Measurements from ENCODE around the gene OR9Q1. TPM values are rescaled to one million over a fixed set of nuclear protein-coding genes. Genes with fewer than 3 reads are reported as not detected.

OR9Q1 gene
- total RNA-seq, 5 donors from 2014 or later (not counting 1 experiment from before 2014, with no cell fraction given) = not detected

DNA sequence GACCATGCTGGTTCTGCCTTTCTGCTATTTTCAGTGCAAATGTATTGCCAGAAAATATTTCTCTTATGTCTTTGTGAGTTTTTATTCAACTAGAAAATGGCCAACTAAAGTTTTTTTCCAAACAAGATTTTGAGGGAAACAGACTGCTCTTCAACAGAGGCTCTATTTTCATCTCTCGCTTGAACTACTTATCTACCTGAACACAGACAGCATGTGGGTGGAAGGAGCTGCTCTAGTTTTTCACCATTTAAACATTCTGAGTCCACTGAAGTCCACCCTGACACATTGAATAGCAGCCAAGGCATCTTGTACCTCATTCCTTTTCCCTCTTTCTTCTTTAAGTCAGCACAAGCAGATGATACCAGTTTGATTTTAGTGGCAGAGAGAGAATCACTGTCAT lies 111.5 kb downstream of the OR9Q1 start:
- no peaks in the 10 kb centered on the region for H3K27me3 Mint-ChIP-seq
- no peaks in the 10 kb centered on the region for H3K36me3 Mint-ChIP-seq
- no CpG with 5 or more reads among the region's 1 CpG for WGBS (ENCODE audit: insufficient coverage)
- no peaks in the 10 kb centered on the region for H3K9me3 Mint-ChIP-seq
- DNase-seq = no peak
- POLR2A ChIA-PET = no interaction called here
- H3K4me3 Mint-ChIP-seq = no peak overlapping the region
- H3K27ac Mint-ChIP-seq = no peak overlapping the region
- H3K4me1 ChIP-seq (ENCODE audit: control insufficient read depth in 1 of 2, extremely low read depth in 1 of 2, insufficient read depth in 2 of 2, low read length in 2 of 2) = no peaks in the 10 kb centered on the region
- H3K4me3 ChIP-seq (ENCODE audit: control insufficient read depth in 1 of 2, extremely low read depth in 1 of 2, low read length in 1 of 2) = no peak overlapping the region
- no peaks in the 10 kb centered on the region for H3K4me1 Mint-ChIP-seq
- H3K27me3 ChIP-seq (replicated peaks in 1 of 2; ENCODE audit: control insufficient read depth in 2 of 2, extremely low read depth in 1 of 2, insufficient read depth in 2 of 2, low read length in 1 of 2) = no peaks in the 10 kb centered on the region
- no peak for ATAC-seq (replicated peaks in 1 of 4)
- CTCF ChIA-PET = no interaction called here
- H3K27ac ChIP-seq (ENCODE audit: low read length) = no peak overlapping the region
- no peaks in the 10 kb centered on the region for H3K36me3 ChIP-seq (ENCODE audit: control insufficient read depth in 2 of 2, extremely low read depth in 1 of 2, insufficient read depth in 1 of 2, low read length in 1 of 2)
- H3K9me3 ChIP-seq = no peaks in the 10 kb centered on the region

GRCh38 chr11:58142761-58143160 lies 119.1 kb downstream of the OR9Q1 start:
- ChIA-PET CTCF (no interaction called here), POLR2A (no interaction called here)
- Histone ChIP-seq H3K27ac (ENCODE audit: low read length) (no peak overlapping the region), H3K4me1 (ENCODE audit: control insufficient read depth in 1 of 2, extremely low read depth in 1 of 2, insufficient read depth in 2 of 2, low read length in 2 of 2) (no peaks in the 10 kb centered on the region), H3K4me3 (ENCODE audit: control insufficient read depth in 1 of 2, extremely low read depth in 1 of 2, low read length in 1 of 2) (no peak overlapping the region), H3K9me3 (no peaks in the 10 kb centered on the region), H3K27me3 (replicated peaks in 1 of 2; ENCODE audit: control insufficient read depth in 2 of 2, extremely low read depth in 1 of 2, insufficient read depth in 2 of 2, low read length in 1 of 2) (no peaks in the 10 kb centered on the region), H3K36me3 (ENCODE audit: control insufficient read depth in 2 of 2, extremely low read depth in 1 of 2, insufficient read depth in 1 of 2, low read length in 1 of 2) (no peaks in the 10 kb centered on the region)
- DNase-seq (no peak), ATAC-seq (replicated peaks in 1 of 4) (no peak)
- Mint-ChIP-seq H3K4me3 (no peak overlapping the region), H3K36me3 (no peaks in the 10 kb centered on the region), H3K9me3 (no peaks in the 10 kb centered on the region), H3K27me3 (peaks cover 0 to 25% of the 10 kb centered on the region in 2 donors), H3K27ac (no peak overlapping the region), H3K4me1 (no peaks in the 10 kb centered on the region)
- 80% methylated on average over 1 of the region's 1 CpG for WGBS (ENCODE audit: insufficient coverage)

DNA sequence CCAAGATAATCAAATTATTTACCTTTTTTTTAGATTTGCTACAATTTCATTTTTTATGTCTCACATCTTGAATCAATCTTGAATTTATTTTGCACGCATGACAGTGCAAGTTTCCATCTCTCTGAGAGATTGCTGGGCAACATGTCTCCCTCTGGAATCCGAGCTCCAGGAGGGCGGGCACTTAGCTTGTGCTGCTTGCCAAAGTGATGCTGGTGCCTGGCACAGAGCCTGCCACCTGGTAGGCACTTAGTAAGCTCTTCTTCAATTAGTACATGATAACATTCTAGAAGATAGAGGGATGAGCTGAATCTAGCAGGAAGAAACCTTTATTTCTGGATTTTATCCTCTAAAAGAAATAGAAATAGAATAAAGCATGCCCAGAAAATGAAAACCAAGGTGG lies 129.1 kb downstream of the OR9Q1 start:
- Histone ChIP-seq H3K27ac (ENCODE audit: low read length) (no peak overlapping the region), H3K9me3 (no peaks in the 10 kb centered on the region), H3K4me1 (ENCODE audit: control insufficient read depth in 1 of 2, extremely low read depth in 1 of 2, insufficient read depth in 2 of 2, low read length in 2 of 2) (no peaks in the 10 kb centered on the region), H3K36me3 (ENCODE audit: control insufficient read depth in 2 of 2, extremely low read depth in 1 of 2, insufficient read depth in 1 of 2, low read length in 1 of 2) (no peaks in the 10 kb centered on the region), H3K27me3 (replicated peaks in 1 of 2; ENCODE audit: control insufficient read depth in 2 of 2, extremely low read depth in 1 of 2, insufficient read depth in 2 of 2, low read length in 1 of 2) (peaks cover 3% of the 10 kb centered on the region in 2 experiments), H3K4me3 (ENCODE audit: control insufficient read depth in 1 of 2, extremely low read depth in 1 of 2, low read length in 1 of 2) (no peak overlapping the region)
- DNase-seq (no peak), ATAC-seq (replicated peaks in 1 of 4) (no peak)
- Mint-ChIP-seq H3K4me1 (no peaks in the 10 kb centered on the region), H3K9me3 (no peaks in the 10 kb centered on the region), H3K4me3 (no peak overlapping the region), H3K27me3 (peaks cover 12 to 27% of the 10 kb centered on the region in 2 donors), H3K36me3 (no peaks in the 10 kb centered on the region), H3K27ac (no peak overlapping the region)
- 52% methylated on average over 2 of the region's 3 CpGs for WGBS (ENCODE audit: insufficient coverage)
- CTCF ChIA-PET = no interaction called here
- POLR2A ChIA-PET = no interaction called here

DNA sequence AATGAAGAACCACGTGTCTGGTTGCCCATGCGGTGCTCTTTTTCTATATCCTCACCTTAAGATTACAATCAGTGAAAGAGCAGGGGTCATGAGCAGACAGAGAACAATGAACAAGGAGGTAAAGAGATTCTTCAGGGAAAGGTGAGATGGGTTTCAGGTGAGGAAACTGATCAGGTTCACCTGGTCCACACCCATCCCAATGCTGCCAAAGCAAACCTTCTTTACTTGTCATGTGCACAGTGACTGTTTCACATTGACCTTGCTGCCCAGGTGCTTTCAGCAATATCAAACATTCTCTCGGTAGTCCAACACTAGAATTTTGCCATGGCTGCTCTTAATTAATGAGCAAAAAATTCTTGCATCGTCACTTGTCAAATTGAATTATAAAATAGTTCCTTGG lies 140.7 kb downstream of the OR9Q1 start:
- Mint-ChIP-seq H3K4me1 (no peaks in the 10 kb centered on the region), H3K9me3 (peaks cover 0 to 2% (median 2%) of the 10 kb centered on the region in 3 donors), H3K4me3 (no peak overlapping the region), H3K36me3 (no peaks in the 10 kb centered on the region), H3K27ac (no peak overlapping the region), H3K27me3 (peaks cover 5 to 15% of the 10 kb centered on the region in 2 donors)
- H3K36me3 ChIP-seq (ENCODE audit: control insufficient read depth in 2 of 2, extremely low read depth in 1 of 2, insufficient read depth in 1 of 2, low read length in 1 of 2) = no peaks in the 10 kb centered on the region
- ATAC-seq (replicated peaks in 1 of 4) (no peak), DNase-seq (no peak)
- POLR2A ChIA-PET = no interaction called here
- H3K4me1 ChIP-seq (ENCODE audit: control insufficient read depth in 1 of 2, extremely low read depth in 1 of 2, insufficient read depth in 2 of 2, low read length in 2 of 2) = no peaks in the 10 kb centered on the region
- H3K27me3 ChIP-seq (replicated peaks in 1 of 2; ENCODE audit: control insufficient read depth in 2 of 2, extremely low read depth in 1 of 2, insufficient read depth in 2 of 2, low read length in 1 of 2) = no peaks in the 10 kb centered on the region
- CTCF ChIA-PET = interaction anchor here in 1 of 2 donors (0.6 kb wide), 1 partner anchor 75 kb away, joined by 5 read pairs; no protein-coding TSS in a partner anchor
- no peaks in the 10 kb centered on the region for H3K9me3 ChIP-seq
- H3K27ac ChIP-seq (ENCODE audit: low read length) = no peak overlapping the region
- H3K4me3 ChIP-seq (ENCODE audit: control insufficient read depth in 1 of 2, extremely low read depth in 1 of 2, low read length in 1 of 2) = no peak overlapping the region
- 95% methylated on average over 2 of the region's 4 CpGs for WGBS (ENCODE audit: insufficient coverage)

DNA sequence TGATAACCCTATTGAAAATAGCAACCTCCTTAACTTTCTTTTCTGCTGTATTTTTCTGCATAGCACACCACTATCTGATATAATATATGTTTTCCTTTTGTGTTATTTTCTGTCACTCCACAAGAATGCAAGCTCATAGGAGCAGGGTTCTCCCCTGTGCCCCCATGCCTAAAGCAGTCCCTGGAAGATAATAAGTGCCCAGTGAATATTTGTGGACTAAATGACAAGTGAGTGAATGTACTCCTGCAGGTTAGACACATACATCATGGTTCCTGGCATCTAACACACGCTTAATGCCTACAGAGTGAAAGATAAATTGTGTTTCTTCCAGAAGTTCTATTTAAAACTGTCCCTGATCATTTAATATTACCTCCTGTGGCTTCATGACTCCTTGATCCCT lies 141.3 kb downstream of the OR9Q1 start:
- Mint-ChIP-seq H3K4me1 (no peaks in the 10 kb centered on the region), H3K9me3 (no peaks in the 10 kb centered on the region), H3K27ac (no peak overlapping the region), H3K27me3 (peaks cover 5 to 15% of the 10 kb centered on the region in 2 donors), H3K36me3 (no peaks in the 10 kb centered on the region), H3K4me3 (no peak overlapping the region)
- no peak for ATAC-seq (replicated peaks in 1 of 4)
- Histone ChIP-seq H3K4me1 (ENCODE audit: control insufficient read depth in 1 of 2, extremely low read depth in 1 of 2, insufficient read depth in 2 of 2, low read length in 2 of 2) (no peaks in the 10 kb centered on the region), H3K9me3 (no peaks in the 10 kb centered on the region), H3K36me3 (ENCODE audit: control insufficient read depth in 2 of 2, extremely low read depth in 1 of 2, insufficient read depth in 1 of 2, low read length in 1 of 2) (no peaks in the 10 kb centered on the region), H3K27ac (ENCODE audit: low read length) (no peak overlapping the region), H3K4me3 (ENCODE audit: control insufficient read depth in 1 of 2, extremely low read depth in 1 of 2, low read length in 1 of 2) (no peak overlapping the region), H3K27me3 (replicated peaks in 1 of 2; ENCODE audit: control insufficient read depth in 2 of 2, extremely low read depth in 1 of 2, insufficient read depth in 2 of 2, low read length in 1 of 2) (no peaks in the 10 kb centered on the region)
- POLR2A ChIA-PET = no interaction called here
- no peak for DNase-seq
- CTCF ChIA-PET = no interaction called here
- WGBS (ENCODE audit: insufficient coverage) = no CpG with 5 or more reads among the region's 1 CpG

GRCh38 chr11:58165504-58166106 lies 141.9 kb downstream of the OR9Q1 start:
- 50% methylated on average over 1 of the region's 7 CpGs for WGBS (ENCODE audit: insufficient coverage)
- POLR2A ChIA-PET = no interaction called here
- H3K27ac Mint-ChIP-seq = no peak overlapping the region
- no peaks in the 10 kb centered on the region for H3K9me3 Mint-ChIP-seq
- DNase-seq (no peak), ATAC-seq (replicated peaks in 1 of 4) (no peak)
- CTCF ChIA-PET = no interaction called here
- H3K36me3 Mint-ChIP-seq = no peaks in the 10 kb centered on the region
- Histone ChIP-seq H3K9me3 (no peaks in the 10 kb centered on the region), H3K36me3 (ENCODE audit: control insufficient read depth in 2 of 2, extremely low read depth in 1 of 2, insufficient read depth in 1 of 2, low read length in 1 of 2) (no peaks in the 10 kb centered on the region), H3K4me3 (ENCODE audit: control insufficient read depth in 1 of 2, extremely low read depth in 1 of 2, low read length in 1 of 2) (no peak overlapping the region), H3K27ac (ENCODE audit: low read length) (no peak overlapping the region), H3K27me3 (replicated peaks in 1 of 2; ENCODE audit: control insufficient read depth in 2 of 2, extremely low read depth in 1 of 2, insufficient read depth in 2 of 2, low read length in 1 of 2) (no peaks in the 10 kb centered on the region), H3K4me1 (ENCODE audit: control insufficient read depth in 1 of 2, extremely low read depth in 1 of 2, insufficient read depth in 2 of 2, low read length in 2 of 2) (no peaks in the 10 kb centered on the region)
- H3K27me3 Mint-ChIP-seq = peaks cover 5 to 15% of the 10 kb centered on the region in 2 donors
- no peak overlapping the region for H3K4me3 Mint-ChIP-seq
- H3K4me1 Mint-ChIP-seq = no peaks in the 10 kb centered on the region
